GM13977 (cell line): ENCODE measurements around the gene PPP1CA.

ENCODE experiments used
- DNase-seq: peaks from one replicate; pipeline ENCODE4 v3.0.0; 2012; ENCODE audit warnings: low spot score
- in situ Hi-C: fragments of 300-500 bp; cut with MboI; formaldehyde crosslinking; loops from one replicate; pipeline ENCODE4 v1.12.0; 2022; ENCODE audit warnings: low sequenced_read_pairs, low pct_unique_long_range_greater_than_20kb, mixed read lengths, inconsistent platforms; ENCODE audit not compliant: unreplicated experiment
- TF ChIP-seq, protein P1 (sequence below): IDR thresholded peaks from 2 replicates; pipeline ENCODE4 v1.5.1; 2012; ENCODE audit warnings: mild to moderate bottlenecking, control low read depth; ENCODE audit not compliant: insufficient read depth; ENCODE audit errors: extremely low read depth, missing control alignments

PPP1CA gene

DNA sequence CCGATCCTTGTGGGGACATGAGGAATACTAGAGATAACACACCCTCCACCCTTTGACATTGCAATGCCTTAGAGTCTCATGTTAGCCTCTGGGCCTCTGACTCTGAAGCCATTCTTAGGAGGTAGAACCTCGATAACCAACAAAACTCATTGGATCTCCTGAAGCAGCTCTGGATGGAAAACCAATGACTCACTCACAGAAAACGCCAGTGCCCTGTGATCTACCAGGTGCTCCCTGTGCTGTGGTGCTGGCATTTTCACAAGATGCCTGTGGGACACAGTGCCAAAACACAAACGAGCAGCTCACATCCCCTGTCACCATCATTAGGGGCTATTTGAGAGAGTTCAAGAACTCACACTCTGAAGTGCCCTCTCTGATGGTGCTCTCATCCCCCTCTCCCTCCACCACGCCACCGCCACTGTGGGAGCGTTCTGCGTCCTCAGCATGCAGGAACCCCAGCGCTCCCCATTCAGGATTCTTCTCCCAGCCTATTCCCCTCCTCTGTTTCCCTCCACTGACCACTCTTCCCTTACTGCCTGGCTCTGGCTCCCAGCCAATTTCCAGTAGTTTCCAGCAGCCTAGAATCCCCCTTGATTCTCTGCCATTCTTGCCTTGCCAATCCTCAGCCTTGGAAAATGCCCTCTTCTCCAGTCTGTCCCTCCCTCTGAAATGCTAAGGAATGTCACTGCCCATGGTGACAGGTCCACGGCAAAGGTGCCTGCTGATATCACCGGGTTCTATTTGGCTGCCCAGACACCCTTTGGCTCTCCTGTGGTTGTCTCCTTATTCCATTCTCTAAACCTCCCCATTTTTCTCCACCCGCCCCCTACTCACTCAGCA lies 43.6 kb downstream of the PPP1CA start:
- in situ Hi-C loops: no loop called here
- TF ChIP-seq, protein P1, sequence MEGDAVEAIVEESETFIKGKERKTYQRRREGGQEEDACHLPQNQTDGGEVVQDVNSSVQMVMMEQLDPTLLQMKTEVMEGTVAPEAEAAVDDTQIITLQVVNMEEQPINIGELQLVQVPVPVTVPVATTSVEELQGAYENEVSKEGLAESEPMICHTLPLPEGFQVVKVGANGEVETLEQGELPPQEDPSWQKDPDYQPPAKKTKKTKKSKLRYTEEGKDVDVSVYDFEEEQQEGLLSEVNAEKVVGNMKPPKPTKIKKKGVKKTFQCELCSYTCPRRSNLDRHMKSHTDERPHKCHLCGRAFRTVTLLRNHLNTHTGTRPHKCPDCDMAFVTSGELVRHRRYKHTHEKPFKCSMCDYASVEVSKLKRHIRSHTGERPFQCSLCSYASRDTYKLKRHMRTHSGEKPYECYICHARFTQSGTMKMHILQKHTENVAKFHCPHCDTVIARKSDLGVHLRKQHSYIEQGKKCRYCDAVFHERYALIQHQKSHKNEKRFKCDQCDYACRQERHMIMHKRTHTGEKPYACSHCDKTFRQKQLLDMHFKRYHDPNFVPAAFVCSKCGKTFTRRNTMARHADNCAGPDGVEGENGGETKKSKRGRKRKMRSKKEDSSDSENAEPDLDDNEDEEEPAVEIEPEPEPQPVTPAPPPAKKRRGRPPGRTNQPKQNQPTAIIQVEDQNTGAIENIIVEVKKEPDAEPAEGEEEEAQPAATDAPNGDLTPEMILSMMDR: no peak
- peak; percentile 2 for DNase-seq

DNA sequence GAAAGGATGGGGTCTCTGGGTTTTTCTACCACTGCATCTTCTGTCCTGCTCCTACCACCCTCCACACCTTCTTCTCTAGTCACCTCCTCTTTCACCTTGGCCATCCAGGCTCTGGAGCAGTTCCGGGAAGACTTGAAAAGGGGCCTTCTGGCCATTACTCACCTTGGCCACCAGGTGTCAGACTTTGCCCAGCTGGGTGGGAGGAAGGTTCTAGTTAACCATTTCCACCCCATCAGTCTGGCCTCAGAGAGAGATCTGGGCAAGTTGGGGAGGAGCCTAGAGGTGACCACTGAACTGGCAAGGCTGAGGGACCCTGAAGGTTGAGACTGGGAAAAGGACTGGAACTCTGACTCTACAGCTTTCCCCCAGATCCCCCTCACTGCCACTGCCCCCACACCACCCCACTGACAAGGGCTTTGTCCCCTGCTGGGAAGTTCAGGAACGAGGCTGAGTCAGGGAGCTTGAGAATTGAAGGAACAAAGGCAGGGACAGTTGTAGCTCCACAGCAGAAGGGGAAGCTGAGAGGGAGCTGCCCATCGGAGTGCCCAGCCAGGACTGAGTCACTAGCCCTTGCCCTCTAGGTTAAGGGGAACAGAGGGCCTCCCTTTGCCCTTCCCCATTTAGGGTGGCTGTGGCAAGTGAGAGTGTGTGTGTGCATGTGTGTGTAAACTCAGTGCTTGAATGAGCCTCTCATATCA lies 44.6 kb downstream of the PPP1CA start:
- peak; percentile 81 for DNase-seq

DNA sequence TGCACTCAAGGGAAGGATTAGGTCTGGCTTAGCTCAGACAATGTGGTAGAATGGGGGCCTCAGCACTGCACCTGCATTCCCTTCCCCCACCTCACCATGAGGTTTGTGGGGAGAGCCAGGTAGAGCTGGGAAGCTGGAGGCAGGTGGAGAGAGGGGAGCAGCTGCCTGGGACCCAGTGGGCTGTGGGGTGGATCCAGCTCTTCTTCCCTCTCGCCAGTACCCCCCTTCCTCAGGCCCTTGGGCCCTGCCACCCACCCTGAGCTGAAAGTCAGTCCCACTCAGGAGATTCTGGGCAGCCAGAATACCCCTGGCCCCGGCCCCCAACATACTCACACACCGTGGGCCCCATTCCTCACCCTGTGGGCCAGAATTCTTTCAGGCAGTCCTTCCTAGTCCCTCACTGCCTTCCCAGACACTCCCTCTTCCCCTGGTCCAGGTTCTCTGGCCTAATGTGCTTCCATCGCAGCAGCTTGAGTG lies 45.2 kb downstream of the PPP1CA start:
- in situ Hi-C loops: no loop called here
- TF ChIP-seq, protein P1: no peak
- no peak for DNase-seq

More for the DNA sequence above, 44.6 kb downstream of the PPP1CA start:
- TF ChIP-seq, protein P1: peak; percentile 90
- in situ Hi-C loops: no loop called here

DNA sequence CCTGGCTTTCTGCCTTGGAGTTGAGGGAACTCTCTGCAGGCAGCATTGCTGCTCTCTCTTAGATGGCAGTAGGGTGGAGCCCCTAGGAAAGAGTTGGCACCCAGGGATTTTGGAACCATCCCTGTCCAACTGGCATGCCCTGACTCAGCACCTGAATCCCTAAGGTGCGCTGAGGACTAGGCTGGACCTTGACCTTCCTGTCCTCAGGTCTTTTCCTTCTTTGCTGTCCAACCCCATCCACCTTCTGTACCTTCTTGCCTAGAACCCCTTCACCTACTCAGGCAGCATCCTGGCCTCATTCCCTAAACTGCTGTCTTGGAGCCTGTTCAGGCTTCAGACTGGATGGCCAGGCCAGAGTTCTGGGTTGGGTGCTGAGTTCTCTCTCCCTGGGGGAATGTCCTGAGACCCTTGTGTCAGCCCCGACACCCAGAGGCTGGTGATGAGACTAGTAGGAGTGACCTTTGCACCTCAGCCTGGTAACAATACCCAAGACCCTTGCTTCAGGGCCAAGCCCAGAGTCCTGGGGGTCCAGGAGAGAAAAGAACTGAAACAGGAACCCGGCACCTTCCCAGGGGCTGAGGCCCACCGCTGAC lies 45.8 kb downstream of the PPP1CA start:
- TF ChIP-seq, protein P1: no peak
- DNase-seq: no peak
- in situ Hi-C loops: no loop called here

DNA sequence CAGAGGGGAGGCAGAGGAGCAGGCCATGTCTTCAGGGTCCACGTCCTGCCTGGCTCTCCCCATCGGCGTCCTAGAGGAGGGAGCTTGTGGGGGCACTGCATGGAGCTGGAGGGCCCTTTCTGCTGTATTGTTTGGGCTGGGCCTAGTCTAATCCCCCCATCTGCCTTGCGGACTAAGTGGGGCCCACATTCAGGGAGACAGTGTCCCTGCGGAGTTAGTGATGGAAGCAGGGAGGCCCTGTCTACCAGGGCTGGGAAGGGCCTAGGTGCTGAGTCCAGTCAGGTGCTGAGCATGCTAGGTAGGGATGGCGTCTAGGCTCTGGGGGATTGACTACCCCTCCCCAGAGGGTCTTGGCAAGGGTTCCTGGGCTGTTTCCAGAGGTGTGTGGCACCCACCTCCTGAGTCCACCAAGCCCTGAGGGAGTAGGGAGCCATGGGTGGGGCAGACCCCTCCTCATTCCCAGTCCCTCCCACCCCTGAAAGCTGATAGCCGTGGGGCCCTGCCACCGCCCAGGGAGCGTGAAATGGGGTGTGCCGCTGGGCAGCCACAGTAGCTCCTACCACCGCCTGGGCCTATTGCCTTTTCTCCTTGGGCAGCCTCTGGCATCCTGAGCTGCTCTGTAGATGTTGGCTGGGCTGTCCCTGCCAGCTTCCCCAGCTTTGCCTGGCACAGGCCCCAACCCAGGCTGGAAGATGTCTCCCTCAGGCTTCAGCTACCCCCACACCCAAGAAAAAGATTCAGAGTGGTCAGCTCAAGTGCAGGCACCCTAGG lies 46.5 kb downstream of the PPP1CA start:
- TF ChIP-seq, protein P1: no peak
- in situ Hi-C loops: no loop called here
- no peak for DNase-seq
